ENCODE data around the gene SLCO3A1.
"Not testable (repeated sequence)": the region's sequence is repeated elsewhere in the genome, so short reads cannot be mapped to it uniquely, and the experiment has no call there.

Gene SLCO3A1

GRCh38 chr15:92170897-92171296 lies 317.4 kb downstream of the SLCO3A1 start:
- no peak for DNase-seq

- DNase-seq, result no peak
These were observed 325.4 kb downstream of the SLCO3A1 start for GRCh38 chr15:92178911-92179310.

DNA sequence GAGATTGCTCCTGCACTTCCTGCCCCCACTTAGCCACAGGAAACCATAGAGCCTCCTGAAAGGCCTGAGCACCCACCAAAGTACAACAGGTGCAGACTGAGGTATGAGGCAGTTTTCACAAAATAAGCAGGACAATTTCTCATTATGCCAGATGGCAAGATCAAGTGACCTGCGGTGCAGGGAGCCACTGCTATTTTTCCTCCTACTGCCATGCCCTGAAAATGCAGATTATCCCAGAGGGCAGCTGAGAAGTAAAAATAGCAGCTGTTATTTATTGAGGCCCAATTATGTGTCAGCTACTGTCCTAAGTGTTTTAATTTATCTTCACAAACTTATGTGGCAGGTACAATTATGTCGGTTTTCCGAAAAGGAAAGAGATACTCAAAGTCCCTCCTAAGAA lies 330.6 kb downstream of the SLCO3A1 start:
- DNase-seq, result no peak

DNA sequence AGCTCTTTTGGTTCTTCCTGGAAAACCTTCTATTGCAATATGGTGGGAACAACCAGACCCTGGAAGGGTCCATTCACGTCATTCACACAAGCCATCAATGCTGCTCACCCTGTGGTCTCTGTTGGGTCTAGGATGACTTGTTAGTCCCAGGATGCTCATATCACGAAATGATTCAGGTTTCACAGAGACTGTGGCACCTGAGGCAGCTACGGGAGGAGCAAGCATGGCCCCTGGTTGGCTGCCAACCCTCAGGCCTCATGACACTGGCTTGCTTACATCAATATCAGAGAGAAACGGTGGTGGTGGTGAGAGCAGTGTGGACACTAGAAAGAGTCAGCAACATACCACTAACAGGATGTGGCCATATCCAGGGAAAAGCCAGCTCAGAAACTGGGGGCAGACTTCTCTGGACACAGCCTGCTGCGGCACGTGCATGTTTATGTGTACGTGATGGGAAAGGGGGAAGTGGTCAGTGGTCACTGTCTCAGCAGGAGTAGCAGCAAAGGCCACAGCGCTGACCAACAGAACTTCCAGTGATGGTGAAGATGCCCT lies 331.2 kb downstream of the SLCO3A1 start:
- no peak for DNase-seq

GRCh38 chr15:92187975-92188374 lies 334.5 kb downstream of the SLCO3A1 start:
- DNase-seq, result no peak

GRCh38 chr15:92189166-92189565 lies 335.7 kb downstream of the SLCO3A1 start:
- DNase-seq, result no peak

DNA sequence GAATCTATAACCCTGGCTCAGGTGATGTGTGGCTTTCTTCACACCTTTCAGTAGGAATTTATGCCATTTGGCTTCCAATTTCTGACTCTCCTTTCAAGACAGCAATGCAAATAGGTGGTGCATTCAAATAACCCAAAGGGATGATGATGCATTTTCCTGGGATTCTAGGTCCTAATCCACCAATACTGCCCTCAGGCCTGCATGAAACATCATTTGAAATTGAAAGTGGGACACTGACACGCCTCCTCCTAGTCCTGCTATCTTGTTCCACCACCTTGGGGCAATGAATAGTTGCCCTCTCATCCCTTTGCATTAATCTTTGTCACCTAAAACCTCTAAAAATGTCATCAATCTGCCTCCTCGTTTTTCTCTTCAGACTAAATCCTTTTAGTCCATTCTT lies 341.7 kb downstream of the SLCO3A1 start:
- DNase-seq, result no peak

GRCh38 chr15:92196342-92196741 lies 342.8 kb downstream of the SLCO3A1 start:
- no peak for DNase-seq

DNA sequence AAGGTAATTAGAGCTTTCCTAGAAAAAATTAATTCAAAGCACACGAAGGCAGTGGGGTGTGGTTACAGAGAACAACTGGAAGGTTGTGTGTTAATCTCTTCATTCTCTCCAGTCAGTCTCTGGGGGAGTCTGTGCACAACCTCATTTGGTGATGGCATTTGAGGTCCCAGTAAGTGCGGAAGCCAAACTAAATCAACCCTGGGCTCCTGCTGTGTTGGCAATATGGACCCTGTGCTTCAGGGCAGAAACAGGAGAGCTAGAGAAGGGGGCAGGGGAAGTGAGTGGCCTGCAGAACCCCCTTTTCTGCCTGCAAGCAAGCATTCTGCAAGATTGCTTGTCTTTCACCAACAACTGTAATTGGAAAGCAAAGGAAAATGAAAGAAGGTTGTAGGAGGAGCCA lies 344.2 kb downstream of the SLCO3A1 start:
- no peak for DNase-seq

- no peak for DNase-seq
These were observed 347.4 kb downstream of the SLCO3A1 start for GRCh38 chr15:92200891-92201290.

DNA sequence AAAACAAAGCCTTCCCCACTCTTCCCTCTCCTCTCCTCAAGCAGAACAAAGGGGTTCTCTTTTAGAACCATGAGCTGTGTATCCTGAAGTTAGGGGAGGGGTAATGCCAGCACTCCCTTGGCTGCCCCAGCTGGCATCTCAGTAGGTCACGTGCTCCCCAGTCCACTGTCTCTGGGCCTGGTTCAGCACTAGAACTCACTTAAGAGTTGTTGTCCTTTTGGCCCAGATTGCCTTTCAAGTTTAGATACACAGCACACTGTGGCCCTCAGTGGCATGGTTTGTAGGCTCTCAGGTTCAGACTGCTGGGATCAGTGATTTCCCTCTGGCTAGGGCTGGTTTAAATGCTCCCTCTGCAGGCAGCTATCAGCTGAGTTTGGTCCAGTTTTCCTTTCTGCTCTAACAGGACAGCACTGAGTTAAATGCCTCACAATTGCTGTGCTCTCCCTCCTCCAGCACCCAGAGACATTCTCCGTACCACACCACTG lies 351.8 kb downstream of the SLCO3A1 start:
- DNase-seq, result no peak

DNA sequence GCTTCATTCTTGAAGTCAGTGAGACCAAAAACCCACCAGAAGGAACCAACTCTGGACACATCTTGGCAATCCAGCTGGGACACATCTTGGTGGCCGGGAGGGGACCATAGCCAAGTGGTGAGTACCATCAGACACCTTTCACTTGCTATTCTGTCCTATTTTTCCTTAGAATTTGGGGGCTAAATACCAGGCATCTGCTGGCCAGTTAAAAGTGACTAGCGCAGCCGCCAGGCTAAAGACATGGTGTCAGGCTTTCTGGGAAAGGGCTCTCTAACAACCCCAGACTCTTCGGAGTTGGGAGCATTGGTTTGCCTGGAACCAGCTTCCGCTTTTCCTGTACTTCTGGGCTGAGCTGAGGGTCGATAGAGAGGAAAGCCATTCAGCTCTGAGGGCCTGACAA lies 354.1 kb downstream of the SLCO3A1 start:
- DNase-seq, result not testable (repeated sequence)
